ENCODE measurements around the gene MRAS.

Gene MRAS

GRCh38 chr3:138359919-138360868 lies 11.8 kb downstream of the MRAS start:
- Histone ChIP-seq H3K4me1 (ENCODE audit: insufficient read depth, low read length) (no peaks in the 10 kb centered on the region), H3K27ac (ENCODE audit: low read length) (no peak overlapping the region), H3K4me3 (ENCODE audit: low read length) (no peak overlapping the region), H3K9ac (ENCODE audit: low read depth, low read length) (no peak overlapping the region), H3K27me3 (ENCODE audit: insufficient read depth, low read length) (no peaks in the 10 kb centered on the region), H3K36me3 (ENCODE audit: insufficient read depth, low read depth, low read length) (no peaks in the 10 kb centered on the region; the same call in 1 of the 2 replicates), H3K9me3 (ENCODE audit: insufficient read depth, low read depth, low read length) (no peaks in the 10 kb centered on the region)

- Histone ChIP-seq H3K27ac (ENCODE audit: low read length) (no peak overlapping the region), H3K4me1 (ENCODE audit: insufficient read depth, low read length) (no peaks in the 10 kb centered on the region), H3K9ac (ENCODE audit: low read depth, low read length) (no peak overlapping the region), H3K27me3 (ENCODE audit: insufficient read depth, low read length) (no peaks in the 10 kb centered on the region), H3K4me3 (ENCODE audit: low read length) (no peak overlapping the region), H3K36me3 (ENCODE audit: insufficient read depth, low read depth, low read length) (no peaks in the 10 kb centered on the region), H3K9me3 (ENCODE audit: insufficient read depth, low read depth, low read length) (no peaks in the 10 kb centered on the region)
Measured at GRCh38 chr3:138360869-138361525, 12.6 kb downstream of the MRAS start.

GRCh38 chr3:138361561-138361971 lies 13.2 kb downstream of the MRAS start:
- Histone ChIP-seq H3K4me1 (ENCODE audit: insufficient read depth, low read length) (no peaks in the 10 kb centered on the region), H3K9ac (ENCODE audit: low read depth, low read length) (no peak overlapping the region), H3K27me3 (ENCODE audit: insufficient read depth, low read length) (no peaks in the 10 kb centered on the region), H3K27ac (ENCODE audit: low read length) (no peak overlapping the region), H3K4me3 (ENCODE audit: low read length) (no peak overlapping the region), H3K9me3 (ENCODE audit: insufficient read depth, low read depth, low read length) (no peaks in the 10 kb centered on the region), H3K36me3 (ENCODE audit: insufficient read depth, low read depth, low read length) (no peaks in the 10 kb centered on the region)

- no peaks in the 10 kb centered on the region for H3K4me1 ChIP-seq (ENCODE audit: insufficient read depth, low read length)
- no peaks in the 10 kb centered on the region for H3K9me3 ChIP-seq (ENCODE audit: insufficient read depth, low read depth, low read length)
- H3K4me3 ChIP-seq (ENCODE audit: low read length) = no peak overlapping the region
- H3K9ac ChIP-seq (ENCODE audit: low read depth, low read length) = no peak overlapping the region
- no peaks in the 10 kb centered on the region for H3K27me3 ChIP-seq (ENCODE audit: insufficient read depth, low read length)
- no peak overlapping the region for H3K27ac ChIP-seq (ENCODE audit: low read length)
- no peaks in the 10 kb centered on the region for H3K36me3 ChIP-seq (ENCODE audit: insufficient read depth, low read depth, low read length)
Measured at GRCh38 chr3:138362538-138362937, 14.2 kb downstream of the MRAS start.

- H3K9me3 ChIP-seq (ENCODE audit: insufficient read depth, low read depth, low read length) = no peaks in the 10 kb centered on the region
- no peak overlapping the region for H3K27ac ChIP-seq (ENCODE audit: low read length)
- no peaks in the 10 kb centered on the region for H3K36me3 ChIP-seq (ENCODE audit: insufficient read depth, low read depth, low read length)
- no peak overlapping the region for H3K9ac ChIP-seq (ENCODE audit: low read depth, low read length)
- H3K27me3 ChIP-seq (ENCODE audit: insufficient read depth, low read length) = no peaks in the 10 kb centered on the region
- H3K4me1 ChIP-seq (ENCODE audit: insufficient read depth, low read length) = no peaks in the 10 kb centered on the region
- no peak overlapping the region for H3K4me3 ChIP-seq (ENCODE audit: low read length)
Measured at GRCh38 chr3:138363322-138363721, 14.9 kb downstream of the MRAS start.

GRCh38 chr3:138364356-138365252 lies 16.2 kb downstream of the MRAS start:
- H3K9me3 ChIP-seq (ENCODE audit: insufficient read depth, low read depth, low read length) = no peaks in the 10 kb centered on the region
- H3K27me3 ChIP-seq (ENCODE audit: insufficient read depth, low read length) = no peaks in the 10 kb centered on the region
- H3K36me3 ChIP-seq (ENCODE audit: insufficient read depth, low read depth, low read length) = no peaks in the 10 kb centered on the region
- no peak overlapping the region for H3K9ac ChIP-seq (ENCODE audit: low read depth, low read length)
- no peaks in the 10 kb centered on the region for H3K4me1 ChIP-seq (ENCODE audit: insufficient read depth, low read length)
- no peak overlapping the region for H3K4me3 ChIP-seq (ENCODE audit: low read length)
- H3K27ac ChIP-seq (ENCODE audit: low read length) = no peak overlapping the region

- H3K4me1 ChIP-seq (ENCODE audit: insufficient read depth, low read length) = no peaks in the 10 kb centered on the region
- no peak overlapping the region for H3K27ac ChIP-seq (ENCODE audit: low read length)
- H3K36me3 ChIP-seq (ENCODE audit: insufficient read depth, low read depth, low read length) = no peaks in the 10 kb centered on the region
- H3K9ac ChIP-seq (ENCODE audit: low read depth, low read length) = no peak overlapping the region
- H3K27me3 ChIP-seq (ENCODE audit: insufficient read depth, low read length) = no peaks in the 10 kb centered on the region
- H3K4me3 ChIP-seq (ENCODE audit: low read length) = no peak overlapping the region
- H3K9me3 ChIP-seq (ENCODE audit: insufficient read depth, low read depth, low read length) = no peaks in the 10 kb centered on the region
Measured at GRCh38 chr3:138365253-138365555, 16.8 kb downstream of the MRAS start.

GRCh38 chr3:138366006-138366759 lies 17.8 kb downstream of the MRAS start:
- H3K9me3 ChIP-seq (ENCODE audit: insufficient read depth, low read depth, low read length) = no peaks in the 10 kb centered on the region
- no peak overlapping the region for H3K9ac ChIP-seq (ENCODE audit: low read depth, low read length)
- no peak overlapping the region for H3K4me3 ChIP-seq (ENCODE audit: low read length)
- no peaks in the 10 kb centered on the region for H3K4me1 ChIP-seq (ENCODE audit: insufficient read depth, low read length)
- H3K27me3 ChIP-seq (ENCODE audit: insufficient read depth, low read length) = no peaks in the 10 kb centered on the region
- H3K27ac ChIP-seq (ENCODE audit: low read length) = no peak overlapping the region
- no peaks in the 10 kb centered on the region for H3K36me3 ChIP-seq (ENCODE audit: insufficient read depth, low read depth, low read length)

- Histone ChIP-seq H3K9me3 (ENCODE audit: insufficient read depth, low read depth, low read length) (no peaks in the 10 kb centered on the region), H3K4me1 (ENCODE audit: insufficient read depth, low read length) (no peaks in the 10 kb centered on the region), H3K27ac (ENCODE audit: low read length) (no peak overlapping the region), H3K9ac (ENCODE audit: low read depth, low read length) (no peak overlapping the region), H3K4me3 (ENCODE audit: low read length) (no peak overlapping the region), H3K36me3 (ENCODE audit: insufficient read depth, low read depth, low read length) (no peaks in the 10 kb centered on the region), H3K27me3 (ENCODE audit: insufficient read depth, low read length) (no peaks in the 10 kb centered on the region)
Measured at GRCh38 chr3:138367326-138367850, 19.0 kb downstream of the MRAS start.

GRCh38 chr3:138367911-138368310 lies 19.5 kb downstream of the MRAS start:
- Histone ChIP-seq H3K36me3 (ENCODE audit: insufficient read depth, low read depth, low read length) (no peaks in the 10 kb centered on the region), H3K4me3 (ENCODE audit: low read length) (no peak overlapping the region), H3K9me3 (ENCODE audit: insufficient read depth, low read depth, low read length) (no peaks in the 10 kb centered on the region), H3K27ac (ENCODE audit: low read length) (no peak overlapping the region), H3K4me1 (ENCODE audit: insufficient read depth, low read length) (no peaks in the 10 kb centered on the region), H3K9ac (ENCODE audit: low read depth, low read length) (no peak overlapping the region), H3K27me3 (ENCODE audit: insufficient read depth, low read length) (no peaks in the 10 kb centered on the region)
